SIG-M5 treated with dmso at 0.1 percent for 504 hours (cell line): Measurements from ENCODE around the gene MARCHF3.
"Not testable (repeated sequence)": the region's sequence is repeated elsewhere in the genome, so short reads cannot be mapped to it uniquely, and the experiment has no call there.

Source experiments
- DNase-seq: peaks from one replicate; lab custom pipeline; 2025; ENCODE audit not compliant: unreplicated experiment; lab: John Stamatoyannopoulos, UW

MARCHF3 gene

GRCh38 chr5:126959188-126959587 is 71.2 kb downstream of the MARCHF3 start:
- no peak for DNase-seq

DNA sequence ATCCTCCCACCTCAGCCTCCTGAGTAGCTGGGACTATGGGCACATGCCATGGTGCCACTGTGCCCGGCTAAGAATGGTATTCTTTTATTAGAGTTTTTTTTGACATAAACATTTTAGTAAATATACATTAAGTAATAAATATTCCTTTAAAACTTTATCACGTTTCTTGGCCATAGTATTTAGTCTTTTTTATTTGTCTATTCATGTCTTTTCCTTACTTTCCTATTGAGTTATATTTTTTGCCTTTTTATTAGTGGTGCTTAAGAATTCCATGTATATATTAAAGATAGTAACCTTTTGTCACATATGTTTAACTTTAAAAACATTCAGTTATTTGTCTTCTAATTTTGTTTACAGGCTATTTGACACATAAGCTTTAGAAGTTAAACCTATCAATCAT is 73.4 kb downstream of the MARCHF3 start:
- DNase-seq = no peak

GRCh38 chr5:126954981-126955380 is 75.4 kb downstream of the MARCHF3 start:
- DNase-seq = no peak

- DNase-seq = no peak
Observed at GRCh38 chr5:126953640-126954039, 76.7 kb downstream of the MARCHF3 start.

DNA sequence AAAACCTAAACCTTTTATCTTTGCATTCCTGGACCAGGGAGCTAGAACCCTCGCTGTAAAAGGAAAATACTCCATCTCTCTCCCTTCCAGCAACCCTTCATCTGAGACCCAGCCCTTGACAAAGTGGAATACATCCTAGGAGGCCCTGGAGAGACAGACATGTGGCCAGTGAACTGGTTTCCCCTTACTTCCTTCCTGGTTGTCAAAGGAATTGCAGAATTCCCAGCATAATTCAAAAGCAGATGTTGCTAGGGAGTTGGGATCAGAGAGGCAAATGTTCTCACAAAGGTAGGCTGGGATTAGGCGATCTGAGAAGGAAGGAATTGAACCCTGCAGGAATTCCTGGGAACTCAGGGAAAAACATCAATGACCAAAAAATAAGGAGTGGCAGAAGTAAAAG is 80.9 kb downstream of the MARCHF3 start:
- no peak for DNase-seq

DNA sequence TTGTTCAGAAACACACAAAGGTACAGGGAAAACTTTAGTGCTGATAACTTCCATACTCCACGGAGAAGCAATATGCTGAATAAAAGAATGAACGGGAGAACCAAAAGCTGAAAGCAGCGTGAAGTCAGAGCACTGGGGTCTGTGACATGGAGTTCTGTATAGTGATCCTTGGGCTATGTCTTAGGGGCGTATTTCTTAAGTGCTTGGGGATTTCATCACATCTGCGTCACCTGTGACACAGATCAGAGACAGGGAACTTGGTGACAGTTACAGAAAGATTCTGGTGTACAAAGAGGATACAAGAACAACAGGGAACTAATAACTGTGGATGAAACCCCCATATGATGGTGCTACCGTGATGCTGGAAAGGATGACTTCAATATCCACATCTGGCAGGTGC is 81.9 kb downstream of the MARCHF3 start:
- no peak for DNase-seq

DNA sequence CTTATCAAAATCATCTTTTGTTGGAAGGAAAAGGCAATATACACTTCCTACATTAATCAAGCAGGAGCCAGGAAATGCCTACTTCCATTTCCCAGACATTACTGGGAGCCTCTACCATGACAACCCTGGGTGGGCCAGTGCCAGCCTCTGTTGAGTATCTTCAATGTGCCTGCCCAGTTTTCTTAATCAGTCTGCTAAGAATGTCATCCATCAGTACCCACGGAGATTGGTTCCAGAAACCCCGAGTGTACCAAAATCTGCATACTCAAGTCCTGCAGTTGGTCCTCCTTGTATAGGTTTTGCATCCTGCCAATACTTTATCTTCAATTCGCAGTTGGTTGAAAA is 82.4 kb downstream of the MARCHF3 start:
- DNase-seq = no peak

GRCh38 chr5:126947146-126948010 is 83.0 kb downstream of the MARCHF3 start:
- DNase-seq = no peak

DNA sequence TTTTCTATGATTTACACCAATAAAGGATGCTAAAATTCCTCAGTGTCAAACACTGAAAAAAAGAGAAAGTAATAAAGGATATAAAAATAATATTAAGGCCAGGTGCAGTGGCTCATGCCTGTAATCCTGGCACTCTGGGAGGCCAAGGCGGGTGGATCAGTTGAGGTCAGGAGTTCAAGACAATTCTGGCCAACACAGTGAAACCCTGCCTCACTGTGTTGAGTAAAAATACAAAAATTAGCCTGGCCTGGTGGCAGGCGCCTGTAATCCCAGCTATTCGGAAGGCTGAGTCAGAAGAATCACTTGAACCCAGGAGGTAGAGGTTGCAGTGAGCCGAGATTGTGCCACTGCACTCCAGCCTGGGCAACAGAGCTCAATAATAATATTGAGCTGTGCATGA is 87.5 kb downstream of the MARCHF3 start:
- not testable (repeated sequence) for DNase-seq

DNA sequence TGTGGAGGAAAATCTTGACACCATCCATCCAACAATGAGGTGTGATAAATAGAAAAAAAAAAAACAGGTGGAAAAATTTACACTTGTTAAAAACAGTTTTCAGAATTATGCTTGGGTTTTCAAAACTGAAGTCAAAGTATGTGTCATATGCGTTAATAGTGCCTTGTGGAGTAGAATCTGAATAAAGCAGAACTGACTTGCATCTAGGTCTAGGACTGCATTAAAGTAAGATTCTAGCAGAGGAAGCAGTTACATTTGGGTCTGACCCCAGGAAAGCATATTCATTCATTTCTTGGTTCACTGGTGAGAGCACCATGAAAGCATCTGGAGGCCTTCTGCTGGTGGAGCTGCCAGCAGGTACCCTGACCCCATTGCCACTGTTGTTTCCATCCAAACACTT is 89.0 kb downstream of the MARCHF3 start:
- no peak for DNase-seq

GRCh38 chr5:126939887-126940286 is 90.5 kb downstream of the MARCHF3 start:
- DNase-seq = no peak

- DNase-seq = no peak
Observed at GRCh38 chr5:126938466-126938865, 91.9 kb downstream of the MARCHF3 start.

DNA sequence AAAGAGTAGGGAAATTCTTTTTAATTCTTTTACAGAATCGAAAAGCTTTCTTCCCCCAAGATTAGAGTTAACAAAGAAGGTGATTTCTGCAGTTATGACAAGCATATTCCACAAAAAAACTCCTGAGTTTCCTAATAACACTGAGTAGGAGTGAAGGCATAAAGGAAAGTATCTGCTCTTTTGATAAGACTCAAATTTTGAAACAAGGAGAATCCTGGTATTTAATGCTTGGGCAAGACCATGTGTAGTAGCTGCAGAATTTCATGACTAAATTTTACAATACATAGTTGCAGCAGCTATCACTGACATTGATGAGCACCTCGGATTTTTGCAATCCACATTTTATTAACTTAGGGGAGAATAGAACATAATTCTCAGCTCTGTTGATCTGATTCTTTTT is 92.6 kb downstream of the MARCHF3 start:
- no peak for DNase-seq

- DNase-seq = no peak
Observed at GRCh38 chr5:126936775-126937418, 93.5 kb downstream of the MARCHF3 start.

GRCh38 chr5:126931963-126932660 is 98.2 kb downstream of the MARCHF3 start:
- DNase-seq = no peak

GRCh38 chr5:126928041-126928440 is 102.3 kb downstream of the MARCHF3 start:
- no peak for DNase-seq

GRCh38 chr5:126927429-126927828 is 102.9 kb downstream of the MARCHF3 start:
- no peak for DNase-seq

DNA sequence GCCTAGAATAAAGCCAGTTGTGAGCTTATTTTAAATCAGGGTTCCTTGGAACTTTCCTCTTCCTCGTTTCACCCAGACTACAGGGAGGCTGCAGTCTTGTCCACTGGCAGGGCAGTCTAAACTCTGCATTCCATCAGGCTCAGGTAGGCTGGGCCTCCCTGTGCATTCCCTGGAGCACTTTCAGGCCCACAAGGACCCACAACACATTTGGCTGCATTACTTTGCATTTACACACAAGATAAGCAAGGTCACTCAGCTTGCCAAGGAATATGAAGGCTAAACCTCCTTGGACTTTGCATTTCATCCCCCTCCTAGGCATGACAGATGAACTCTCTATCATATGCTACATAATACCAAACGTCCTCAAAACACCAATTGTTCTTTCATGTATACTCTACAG is 104.2 kb downstream of the MARCHF3 start:
- no peak for DNase-seq

DNA sequence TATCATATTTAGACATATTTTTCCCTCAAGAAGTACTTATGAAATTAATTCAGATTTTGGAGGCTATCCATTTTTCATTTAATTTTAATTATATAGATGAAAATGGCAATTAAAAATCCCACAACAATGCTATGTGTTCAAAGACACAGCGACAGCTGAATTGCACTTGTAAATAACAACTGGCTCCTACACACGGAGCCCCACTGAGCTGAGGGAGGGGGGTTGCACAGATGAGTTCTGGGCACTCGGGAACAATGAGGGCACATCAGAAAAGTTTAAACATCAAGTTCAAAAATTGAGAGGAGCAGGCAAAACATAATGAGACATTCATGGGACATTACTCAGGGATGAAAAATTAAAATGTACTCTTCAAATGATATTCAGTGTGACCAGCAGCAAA is 104.9 kb downstream of the MARCHF3 start:
- no peak for DNase-seq

DNA sequence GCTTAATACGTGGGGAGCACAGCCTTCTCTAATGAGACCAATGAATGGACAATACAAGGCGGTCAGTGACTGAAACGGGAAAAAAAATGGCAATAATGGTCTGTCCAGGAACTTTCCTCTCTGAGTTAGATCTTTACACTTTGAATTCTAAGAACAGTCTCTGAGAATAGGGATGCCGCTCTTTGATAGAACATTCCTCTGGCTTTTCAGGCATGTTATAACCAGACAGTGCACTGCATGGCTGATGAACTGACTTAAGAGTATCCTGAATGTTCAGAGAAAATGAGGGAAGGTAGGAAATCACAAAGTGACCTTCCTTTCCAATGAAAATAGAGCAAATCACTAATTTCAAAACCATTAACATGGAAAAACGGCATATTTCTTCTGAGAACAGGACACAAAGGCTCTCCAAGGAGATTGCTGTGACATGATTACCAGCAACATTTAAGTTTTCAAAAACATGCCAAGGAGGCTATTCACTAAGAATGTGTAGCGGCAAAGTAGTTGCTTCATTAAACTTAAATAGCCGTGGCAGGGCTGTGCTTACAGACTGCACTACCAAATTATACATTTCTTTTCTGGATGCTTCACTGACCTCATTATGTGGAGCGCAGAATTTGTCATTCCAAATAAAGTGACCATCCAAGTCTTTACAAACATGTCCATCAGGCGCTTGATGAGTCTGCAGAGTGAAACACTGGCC is 105.9 kb downstream of the MARCHF3 start:
- no peak for DNase-seq
